Measurements from ENCODE around the gene FAM120A.

DNA sequence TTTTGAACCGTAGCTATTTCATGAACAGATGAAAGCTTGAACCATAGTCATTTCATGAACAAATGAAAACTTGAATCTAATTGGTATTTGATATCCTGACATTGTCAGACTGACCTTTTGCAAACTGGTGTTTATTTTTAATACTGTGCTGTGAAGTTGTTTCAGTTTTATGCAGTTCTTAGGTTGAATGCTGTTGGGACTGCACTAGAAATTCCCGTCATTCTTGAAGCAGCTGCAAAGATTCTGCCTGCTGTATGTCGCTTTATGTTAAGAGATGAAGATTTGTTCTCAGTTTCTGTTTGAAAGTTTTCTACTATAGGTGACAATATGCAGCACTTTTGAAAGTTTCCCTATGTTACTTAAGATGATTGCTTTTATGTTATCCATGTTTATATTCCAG is 24.4 kb downstream of the FAM120A start:
- TF ChIP-seq POLR2A (IDR thresholded peaks at IDR 0.05): no peak
- TF ChIP-seq, protein P1, sequence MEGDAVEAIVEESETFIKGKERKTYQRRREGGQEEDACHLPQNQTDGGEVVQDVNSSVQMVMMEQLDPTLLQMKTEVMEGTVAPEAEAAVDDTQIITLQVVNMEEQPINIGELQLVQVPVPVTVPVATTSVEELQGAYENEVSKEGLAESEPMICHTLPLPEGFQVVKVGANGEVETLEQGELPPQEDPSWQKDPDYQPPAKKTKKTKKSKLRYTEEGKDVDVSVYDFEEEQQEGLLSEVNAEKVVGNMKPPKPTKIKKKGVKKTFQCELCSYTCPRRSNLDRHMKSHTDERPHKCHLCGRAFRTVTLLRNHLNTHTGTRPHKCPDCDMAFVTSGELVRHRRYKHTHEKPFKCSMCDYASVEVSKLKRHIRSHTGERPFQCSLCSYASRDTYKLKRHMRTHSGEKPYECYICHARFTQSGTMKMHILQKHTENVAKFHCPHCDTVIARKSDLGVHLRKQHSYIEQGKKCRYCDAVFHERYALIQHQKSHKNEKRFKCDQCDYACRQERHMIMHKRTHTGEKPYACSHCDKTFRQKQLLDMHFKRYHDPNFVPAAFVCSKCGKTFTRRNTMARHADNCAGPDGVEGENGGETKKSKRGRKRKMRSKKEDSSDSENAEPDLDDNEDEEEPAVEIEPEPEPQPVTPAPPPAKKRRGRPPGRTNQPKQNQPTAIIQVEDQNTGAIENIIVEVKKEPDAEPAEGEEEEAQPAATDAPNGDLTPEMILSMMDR (IDR thresholded peaks at IDR 0.05): no peak
